ENCODE results near the gene PTPRC. TPM values are rescaled to one million over a fixed set of nuclear protein-coding genes. Genes with fewer than 3 reads are reported as not detected.

The PTPRC gene
- total RNA-seq, 1 donor from 2014 or later, result not detected

GRCh38 chr1:198619375-198620140, 19.3 kb upstream of the PTPRC start:
- no peak for DNase-seq (ENCODE audit: extremely low read depth, low read depth, low spot score)

GRCh38 chr1:198620218-198620617, 18.6 kb upstream of the PTPRC start:
- DNase-seq (ENCODE audit: extremely low read depth, low read depth, low spot score), result no peak

- DNase-seq (ENCODE audit: extremely low read depth, low read depth, low spot score), result no peak
These were observed 17.7 kb upstream of the PTPRC start for GRCh38 chr1:198620951-198621824.

GRCh38 chr1:198622001-198622400, 16.8 kb upstream of the PTPRC start:
- no peak for DNase-seq (ENCODE audit: extremely low read depth, low read depth, low spot score)

GRCh38 chr1:198623752-198624647, 14.8 kb upstream of the PTPRC start:
- DNase-seq (ENCODE audit: extremely low read depth, low read depth, low spot score), result no peak

- no peak for DNase-seq (ENCODE audit: extremely low read depth, low read depth, low spot score)
These were observed 14.2 kb upstream of the PTPRC start for GRCh38 chr1:198624648-198624980.

GRCh38 chr1:198627436-198628066, 11.3 kb upstream of the PTPRC start:
- no peak for DNase-seq (ENCODE audit: extremely low read depth, low read depth, low spot score)

GRCh38 chr1:198628067-198628455, 10.8 kb upstream of the PTPRC start:
- no peak for DNase-seq (ENCODE audit: extremely low read depth, low read depth, low spot score)

GRCh38 chr1:198629610-198630009, 9.2 kb upstream of the PTPRC start:
- no peak for DNase-seq (ENCODE audit: extremely low read depth, low read depth, low spot score)

- no peak for DNase-seq (ENCODE audit: extremely low read depth, low read depth, low spot score)
These were observed 8.0 kb upstream of the PTPRC start for GRCh38 chr1:198630863-198631262.

GRCh38 chr1:198631292-198631691, 7.5 kb upstream of the PTPRC start:
- no peak for DNase-seq (ENCODE audit: extremely low read depth, low read depth, low spot score)

- DNase-seq (ENCODE audit: extremely low read depth, low read depth, low spot score), result no peak
These were observed 6.8 kb upstream of the PTPRC start for GRCh38 chr1:198632007-198632406.

GRCh38 chr1:198633675-198634121, 5.1 kb upstream of the PTPRC start:
- DNase-seq (ENCODE audit: extremely low read depth, low read depth, low spot score), result no peak

GRCh38 chr1:198635964-198636363, 2.9 kb upstream of the PTPRC start:
- no peak for DNase-seq (ENCODE audit: extremely low read depth, low read depth, low spot score)

- no peak for DNase-seq (ENCODE audit: extremely low read depth, low read depth, low spot score)
These were observed 2.4 kb upstream of the PTPRC start for GRCh38 chr1:198636391-198636790.

GRCh38 chr1:198637157-198637556, 1.7 kb upstream of the PTPRC start:
- DNase-seq (ENCODE audit: extremely low read depth, low read depth, low spot score), result no peak

GRCh38 chr1:198637916-198638437, 863 bp upstream of the PTPRC start:
- no peak for DNase-seq (ENCODE audit: extremely low read depth, low read depth, low spot score)

- DNase-seq (ENCODE audit: extremely low read depth, low read depth, low spot score), result no peak
These were observed 399 bp upstream of the PTPRC start for GRCh38 chr1:198638441-198638840.

GRCh38 chr1:198639671-198640143, 867 bp downstream of the PTPRC start:
- no peak for DNase-seq (ENCODE audit: extremely low read depth, low read depth, low spot score)

- DNase-seq (ENCODE audit: extremely low read depth, low read depth, low spot score), result no peak
These were observed 1.3 kb downstream of the PTPRC start for GRCh38 chr1:198640174-198640573.
